DOHH2 (cell line): ENCODE measurements around the gene SOBP.

Source experiments
- H3F3A ChIP-seq: fragments of 200-600 bp; sonication (generic), shearing (Covaris generic); 2 replicates; pipeline ENCODE4 v1.6.0; 2016; ENCODE audit warnings: antibody characterized with exemption, mild to moderate bottlenecking; ENCODE audit not compliant: control insufficient read depth, insufficient read depth
- H3K27ac ChIP-seq: fragments of 200-600 bp; sonication (generic); 2 replicates; pipeline ENCODE4 v1.5.1; 2014; ENCODE audit warnings: low read depth, mild to moderate bottlenecking, low read length, moderate library complexity
- H3K27me3 ChIP-seq: fragments of 200-600 bp; sonication (generic); 2 replicates; pipeline ENCODE4 v1.6.1; 2014; ENCODE audit warnings: mild to moderate bottlenecking, low read length, mixed read lengths; ENCODE audit not compliant: control insufficient read depth
- H3K36me3 ChIP-seq: fragments of 200-600 bp; sonication (generic); 2 replicates; pipeline ENCODE4 v1.6.1; 2014; ENCODE audit warnings: mild to moderate bottlenecking, low read length, moderate library complexity, mixed read lengths; ENCODE audit not compliant: control insufficient read depth
- H3K4me1 ChIP-seq: fragments of 200-600 bp; sonication (generic); 2 replicates; pipeline ENCODE4 v1.6.1; 2014; ENCODE audit warnings: mild to moderate bottlenecking, low read length, mixed read lengths; ENCODE audit not compliant: control insufficient read depth
- H3K4me2 ChIP-seq: fragments of 200-600 bp; sonication (generic); 2 replicates; pipeline ENCODE4 v1.6.0; 2014; ENCODE audit warnings: mild to moderate bottlenecking, low read length, moderate library complexity
- H3K4me3 ChIP-seq: fragments of 200-600 bp; sonication (generic); 2 replicates; pipeline ENCODE4 v1.5.1; 2014; ENCODE audit warnings: mild to moderate bottlenecking, low read length, mixed read lengths
- H3K79me2 ChIP-seq: fragments of 200-600 bp; sonication (generic); 2 replicates; pipeline ENCODE4 v1.6.1; 2014; ENCODE audit warnings: mild to moderate bottlenecking, low read length, mixed read lengths; ENCODE audit not compliant: control insufficient read depth
- H3K9me2 ChIP-seq: fragments of 200-600 bp; sonication (generic); replicated peaks from 2 replicates; pipeline ENCODE4 v1.6.1; 2014; ENCODE audit warnings: mild to moderate bottlenecking, low read length, mixed read lengths; ENCODE audit not compliant: control insufficient read depth
- H3K9me3 ChIP-seq: fragments of 200-600 bp; sonication (generic); 2 replicates; pipeline ENCODE4 v1.6.1; 2014; ENCODE audit warnings: antibody characterized with exemption, low read length, mixed read lengths; ENCODE audit not compliant: control insufficient read depth, insufficient read depth
- H4K20me1 ChIP-seq: fragments of 200-600 bp; sonication (generic); 2 replicates; pipeline ENCODE4 v1.6.0; 2014; ENCODE audit warnings: low read depth, mild to moderate bottlenecking, antibody characterized with exemption, low read length, moderate library complexity; ENCODE audit not compliant: control insufficient read depth, insufficient read depth
- CTCF ChIP-seq: fragments of 200-600 bp; sonication (generic); IDR thresholded peaks from one replicate; pipeline ENCODE4 v1.5.1; 2014; ENCODE audit warnings: antibody characterized with exemption, mild to moderate bottlenecking, low read depth, low read length; ENCODE audit not compliant: poor library complexity, severe bottlenecking
- EZH2phosphoT487 ChIP-seq: fragments of 200-600 bp; sonication (generic); IDR thresholded peaks from 2 replicates; pipeline ENCODE4 v1.6.1; 2017; ENCODE audit warnings: borderline replicate concordance, mild to moderate bottlenecking, antibody characterized with exemption, low read length, moderate library complexity, mixed read lengths

Gene SOBP

DNA sequence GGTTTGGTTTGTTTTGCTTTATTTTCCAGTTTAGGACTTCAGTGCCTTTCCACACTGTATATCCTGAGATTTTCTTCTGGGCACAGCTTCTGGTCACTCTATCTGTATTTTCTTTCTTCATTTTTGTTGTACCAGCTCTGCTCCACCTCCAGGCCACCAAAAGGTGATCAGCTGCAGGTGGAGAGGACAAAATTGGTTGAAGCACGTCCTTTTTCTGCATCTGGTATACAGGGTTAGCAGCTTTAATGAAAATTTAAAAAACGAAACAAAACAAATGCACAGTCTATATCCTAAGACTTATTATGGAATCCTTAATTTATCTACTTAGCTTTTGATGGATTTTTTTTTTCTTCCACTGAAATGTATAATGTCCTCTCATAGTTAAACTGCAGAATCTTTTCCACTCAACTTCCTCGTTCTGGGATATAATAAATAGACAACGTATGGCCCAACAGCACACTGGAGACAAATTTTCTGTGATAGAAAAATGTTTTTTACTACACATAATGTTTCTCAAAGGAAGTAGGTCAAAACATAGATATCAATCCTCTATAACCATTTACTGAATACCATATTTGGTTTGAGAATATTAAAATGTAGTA, 10.7 kb upstream of the SOBP start:
- H3K27ac ChIP-seq, result no peak overlapping the region
- no peaks in the 10 kb centered on the region for H3K79me2 ChIP-seq
- no peaks in the 10 kb centered on the region for H3F3A ChIP-seq
- H3K27me3 ChIP-seq, result no peaks in the 10 kb centered on the region
- H3K9me3 ChIP-seq, result no peaks in the 10 kb centered on the region
- TF ChIP-seq CTCF (no peak), EZH2phosphoT487 (no peak)
- H3K4me3 ChIP-seq, result no peak overlapping the region
- no peaks in the 10 kb centered on the region for H4K20me1 ChIP-seq
- no peaks in the 10 kb centered on the region for H3K36me3 ChIP-seq
- no peaks in the 10 kb centered on the region for H3K9me2 ChIP-seq
- H3K4me2 ChIP-seq, result no peak overlapping the region
- H3K4me1 ChIP-seq, result 0 out of 2 replicates have a peak, but pooled peaks cover 4% of the 10 kb centered on the region

- H4K20me1 ChIP-seq, result no peaks in the 10 kb centered on the region
- no peak overlapping the region for H3K4me3 ChIP-seq
- TF ChIP-seq CTCF (no peak), EZH2phosphoT487 (no peak)
- no peaks in the 10 kb centered on the region for H3K79me2 ChIP-seq
- no peak overlapping the region for H3K27ac ChIP-seq
- H3K27me3 ChIP-seq, result peaks cover 15% of the 10 kb centered on the region
- peaks cover 7% of the 10 kb centered on the region for H3F3A ChIP-seq
- peaks cover 19% of the 10 kb centered on the region for H3K4me1 ChIP-seq
- H3K36me3 ChIP-seq, result no peaks in the 10 kb centered on the region
- no peak overlapping the region for H3K4me2 ChIP-seq
- H3K9me3 ChIP-seq, result no peaks in the 10 kb centered on the region
- no peaks in the 10 kb centered on the region for H3K9me2 ChIP-seq
Observed at GRCh38 chr6:107485157-107485556, 4.8 kb upstream of the SOBP start.

GRCh38 chr6:107488174-107488874, 1.6 kb upstream of the SOBP start:
- 0 out of 2 replicates have a peak, but pooled peaks cover 3% of the 10 kb centered on the region for H3K36me3 ChIP-seq
- no peaks in the 10 kb centered on the region for H3K9me2 ChIP-seq
- peaks cover 38% of the 10 kb centered on the region for H3K4me1 ChIP-seq
- TF ChIP-seq CTCF, result no peak
- TF ChIP-seq EZH2phosphoT487, result no peak
- peaks cover 7% of the 10 kb centered on the region for H3F3A ChIP-seq
- no peak overlapping the region for H3K27ac ChIP-seq
- H3K4me2 ChIP-seq, result peak overlapping the region; percentile 94
- peaks cover 15% of the 10 kb centered on the region for H3K27me3 ChIP-seq
- H3K9me3 ChIP-seq, result no peaks in the 10 kb centered on the region
- H3K79me2 ChIP-seq, result peaks cover 30% of the 10 kb centered on the region
- H3K4me3 ChIP-seq, result peak overlapping the region; percentile 87
- H4K20me1 ChIP-seq, result no peaks in the 10 kb centered on the region
